Inferior parietal cortex (tissue), 1 donor: Measurements from ENCODE around the gene NXPE2.
"Not testable (repeated sequence)": the region's sequence is repeated elsewhere in the genome, so short reads cannot be mapped to it uniquely, and the experiment has no call there.

Source experiments
- DNase-seq: peaks from one replicate; pipeline ENCODE4 v3.0.0-alpha.2; 2016; ENCODE audit errors: extremely low spot score

The NXPE2 gene

DNA sequence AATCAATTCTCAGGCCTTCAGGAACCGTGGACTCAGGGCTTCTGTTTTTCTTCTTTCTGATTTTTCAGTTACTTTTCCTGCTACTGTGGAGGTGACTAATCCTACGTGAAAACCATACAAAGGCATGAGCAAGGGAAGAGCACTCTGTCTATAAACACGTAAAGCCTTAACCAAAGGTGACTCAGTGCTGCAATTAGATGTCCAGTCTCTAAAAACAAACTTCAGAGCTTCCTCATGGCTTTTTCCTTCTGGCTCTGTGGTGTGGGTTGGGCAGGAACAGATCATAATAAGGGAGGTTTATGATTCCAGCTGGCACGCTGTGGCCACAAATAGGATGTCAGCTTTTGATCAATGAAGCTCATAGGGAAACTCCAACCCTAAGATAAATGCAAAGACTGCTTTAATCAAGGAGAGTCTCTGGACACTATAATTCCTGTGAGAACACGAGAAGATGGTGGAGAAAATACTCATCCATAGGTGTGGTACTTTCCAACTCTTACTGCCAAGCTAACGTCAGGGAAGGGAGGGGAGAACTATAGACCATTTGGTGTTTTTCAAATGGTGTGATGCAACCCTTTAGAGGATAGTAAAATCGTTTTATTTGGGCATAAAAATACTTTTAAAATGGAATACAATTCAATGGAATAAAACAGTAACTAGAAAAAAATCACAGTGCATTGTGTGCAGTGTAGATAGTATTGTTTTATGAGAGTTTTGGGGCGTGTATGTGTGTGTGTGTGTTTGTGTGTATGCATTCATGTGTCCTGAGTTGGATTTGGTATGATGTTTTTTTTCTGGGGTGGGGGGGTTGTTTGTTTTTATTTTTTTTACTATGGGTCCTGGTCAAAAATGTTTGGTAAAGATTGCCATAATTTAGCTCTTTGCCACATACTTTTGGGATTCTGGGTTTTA is at the start of gene NXPE2:
Gene NXPE2, plus strand, starts transcription at position 403 of the 912 bp plus-strand sequence. Its CDS starts 49 bp downstream, at position 452.
- no peak for DNase-seq

DNA sequence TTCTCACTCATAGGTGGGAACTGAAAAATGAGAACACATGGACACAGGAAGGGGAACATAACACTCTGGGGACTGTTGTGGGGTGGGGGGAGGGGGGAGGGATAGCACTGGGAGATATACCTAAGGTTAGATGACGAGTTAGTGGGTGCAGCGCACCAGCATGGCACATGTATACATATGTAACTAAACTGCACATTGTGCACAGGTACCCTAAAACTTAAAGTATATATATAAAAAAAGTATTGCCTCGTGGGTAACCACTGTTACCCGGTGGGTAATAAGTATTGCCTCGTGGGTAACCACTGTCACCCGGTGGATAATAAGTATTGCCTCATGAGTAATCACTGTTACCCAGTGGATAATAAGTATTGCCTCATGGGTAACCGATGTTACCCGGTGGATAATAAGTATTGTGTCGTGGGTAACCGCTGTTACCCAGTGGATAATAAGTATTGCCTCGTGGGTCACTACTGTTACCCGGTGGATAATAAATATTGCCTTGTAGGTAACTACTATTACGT is 46.8 kb upstream of the NXPE2 start:
- not testable (repeated sequence) for DNase-seq

DNA sequence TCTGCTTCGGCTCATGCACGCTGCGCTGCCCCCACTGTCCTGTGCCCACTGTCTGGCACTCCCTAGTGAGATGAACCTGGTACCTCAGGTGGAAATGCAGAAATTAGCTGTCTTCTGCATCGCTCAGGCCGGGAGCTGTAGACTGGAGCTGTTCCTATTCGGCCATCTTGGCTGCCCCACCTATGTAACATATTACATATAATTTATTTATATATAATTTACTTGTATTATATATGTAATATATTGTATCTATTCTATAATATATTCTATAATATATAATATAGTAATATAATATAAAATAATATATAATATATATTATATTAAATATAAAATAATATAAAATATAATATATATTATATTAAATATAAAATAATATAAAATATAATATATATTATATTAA is 38.9 kb upstream of the NXPE2 start:
- DNase-seq, result not testable (repeated sequence)

DNA sequence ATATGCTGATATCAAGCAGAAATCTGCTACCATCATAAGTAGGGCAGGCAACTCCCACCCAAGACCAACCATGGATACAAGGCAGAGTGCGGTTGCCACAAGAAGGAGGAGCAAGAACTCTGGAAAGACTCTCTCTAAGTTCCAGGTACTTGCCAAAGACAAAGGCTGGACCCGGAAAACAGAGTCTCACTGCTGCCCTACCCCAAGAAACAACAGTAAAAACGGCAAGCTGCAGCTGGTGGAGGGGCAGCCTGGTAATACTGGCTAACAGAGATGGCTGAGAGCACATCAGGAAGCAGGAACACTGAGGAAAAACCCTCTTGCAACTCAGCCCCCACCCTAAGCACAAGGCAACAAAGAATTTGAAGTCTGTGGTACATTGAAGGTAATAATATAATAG is 27.7 kb upstream of the NXPE2 start:
- DNase-seq, result no peak

GRCh38 chr11:114651145-114651718 is 27.1 kb upstream of the NXPE2 start:
- DNase-seq, result no peak

GRCh38 chr11:114653148-114653547 is 25.2 kb upstream of the NXPE2 start:
- no peak for DNase-seq

- DNase-seq, result no peak
These were observed 13.7 kb upstream of the NXPE2 start for GRCh38 chr11:114664641-114665040.

GRCh38 chr11:114666760-114667159 is 11.6 kb upstream of the NXPE2 start:
- DNase-seq, result no peak

GRCh38 chr11:114668109-114668508 is 10.2 kb upstream of the NXPE2 start:
- no peak for DNase-seq

DNA sequence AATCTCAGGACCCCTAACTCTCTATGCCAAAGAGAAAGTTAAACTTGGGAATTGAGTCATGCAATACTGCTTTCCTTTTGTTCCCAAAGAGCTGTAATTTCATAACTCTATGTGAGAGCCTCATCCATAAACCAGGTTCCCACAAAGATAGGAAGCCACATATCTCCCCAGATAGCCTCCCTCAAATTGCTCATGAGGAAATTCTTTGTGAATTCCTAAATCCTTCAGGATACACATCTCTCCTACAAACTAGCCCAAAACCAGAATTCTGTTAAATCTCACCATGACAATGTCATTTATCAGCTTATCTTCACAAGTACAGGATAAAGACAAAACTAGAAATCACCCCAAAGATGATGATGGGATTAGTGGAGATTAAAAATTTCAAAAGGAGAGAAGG is 4.7 kb upstream of the NXPE2 start:
- DNase-seq, result no peak

GRCh38 chr11:114679505-114679904 is 1.2 kb downstream of the NXPE2 start:
- no peak for DNase-seq

DNA sequence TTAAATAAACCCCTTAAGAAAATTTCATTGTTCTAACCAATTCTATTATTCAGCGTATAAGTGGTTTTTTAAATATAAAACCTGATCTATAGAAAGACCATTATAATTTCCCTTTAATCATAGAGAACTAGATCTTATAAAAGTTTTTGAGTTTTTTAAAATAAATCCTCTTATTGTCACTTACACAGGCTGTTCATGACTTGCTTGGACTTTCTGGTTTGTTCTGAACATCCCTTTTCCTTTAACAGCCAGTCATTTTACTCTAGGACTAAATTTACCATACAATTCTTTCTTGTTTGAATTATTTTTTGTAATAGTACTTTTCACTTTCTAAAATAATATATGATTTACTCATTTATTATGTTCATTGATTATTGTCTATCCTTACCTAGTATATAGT is 4.7 kb downstream of the NXPE2 start:
- no peak for DNase-seq

DNA sequence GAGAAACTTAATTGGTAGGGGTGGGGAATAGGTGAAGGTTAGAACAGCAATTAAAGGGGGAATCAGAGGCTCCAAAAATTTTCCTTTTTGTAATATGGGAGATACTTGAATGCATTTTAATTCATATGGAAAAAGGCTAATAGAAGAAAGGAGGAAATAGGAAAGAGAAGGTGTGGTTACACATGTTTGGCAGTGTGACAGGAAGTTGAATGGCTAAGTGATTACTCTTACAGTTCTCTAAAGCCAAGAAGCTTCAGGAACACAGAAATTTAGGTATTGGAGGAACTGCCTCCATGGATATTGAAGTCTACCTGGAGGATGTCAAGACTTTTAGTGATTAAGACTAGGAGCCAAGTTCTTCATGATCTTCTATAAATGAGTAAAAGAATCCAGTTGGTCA is 6.3 kb downstream of the NXPE2 start:
- DNase-seq, result no peak

- no peak for DNase-seq
These were observed 6.8 kb downstream of the NXPE2 start for GRCh38 chr11:114685097-114685496.

DNA sequence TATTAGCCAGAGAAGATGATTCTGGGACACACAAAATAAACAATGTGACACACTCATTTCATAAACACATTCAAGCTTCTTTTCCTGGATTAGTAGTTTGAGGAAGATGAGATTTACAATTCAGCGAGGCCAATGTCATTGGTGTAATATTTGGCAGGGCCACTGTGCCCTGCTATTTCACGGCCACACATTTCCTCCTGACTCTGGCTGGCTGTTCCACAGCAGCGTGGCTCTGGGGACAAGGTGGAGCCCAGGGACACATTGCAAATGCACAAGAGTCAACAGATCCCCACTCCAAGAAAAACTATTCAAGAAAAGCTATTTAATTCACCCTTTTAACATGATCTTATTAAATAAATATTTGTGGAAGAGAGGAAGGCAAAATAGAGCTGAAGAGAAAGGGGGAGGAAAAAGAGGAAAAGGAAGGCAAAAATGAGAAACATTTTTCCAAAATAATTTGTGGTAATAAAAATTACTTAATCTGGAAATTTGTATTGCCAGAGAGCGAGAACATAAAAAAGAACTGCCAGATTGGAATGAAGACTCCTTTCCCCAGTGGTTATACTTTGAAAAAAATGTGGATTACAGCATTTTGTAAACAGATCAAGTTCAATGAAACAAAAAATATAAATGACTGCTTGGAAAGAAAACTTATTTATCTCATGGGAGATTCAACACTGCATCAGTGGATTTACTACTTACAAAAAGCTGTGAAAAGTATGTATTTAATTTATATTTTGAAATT is 27.1 kb downstream of the NXPE2 start:
- no peak for DNase-seq

- DNase-seq, result no peak
These were observed 31.6 kb downstream of the NXPE2 start for GRCh38 chr11:114709960-114710359.

DNA sequence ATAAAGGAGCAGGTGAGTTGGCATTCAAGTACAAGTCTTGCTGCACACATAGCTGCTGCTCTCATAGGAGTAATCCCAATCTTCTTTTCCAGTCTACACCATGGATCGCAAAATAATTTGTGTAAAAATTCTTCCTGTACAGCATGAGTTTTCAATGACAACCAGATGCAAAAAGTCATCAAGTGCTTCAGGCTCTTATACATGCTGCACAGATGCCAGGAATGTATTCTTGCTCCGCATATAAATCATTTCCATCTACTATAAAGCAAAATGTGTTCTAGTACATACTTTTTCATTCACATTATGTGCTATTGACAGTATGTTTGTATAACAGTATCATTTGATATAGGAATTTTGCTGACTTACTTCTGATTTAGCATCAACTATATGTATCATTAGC is 35.4 kb downstream of the NXPE2 start:
- DNase-seq, result no peak

- DNase-seq, result no peak
These were observed 41.2 kb downstream of the NXPE2 start for GRCh38 chr11:114719562-114719961.

DNA sequence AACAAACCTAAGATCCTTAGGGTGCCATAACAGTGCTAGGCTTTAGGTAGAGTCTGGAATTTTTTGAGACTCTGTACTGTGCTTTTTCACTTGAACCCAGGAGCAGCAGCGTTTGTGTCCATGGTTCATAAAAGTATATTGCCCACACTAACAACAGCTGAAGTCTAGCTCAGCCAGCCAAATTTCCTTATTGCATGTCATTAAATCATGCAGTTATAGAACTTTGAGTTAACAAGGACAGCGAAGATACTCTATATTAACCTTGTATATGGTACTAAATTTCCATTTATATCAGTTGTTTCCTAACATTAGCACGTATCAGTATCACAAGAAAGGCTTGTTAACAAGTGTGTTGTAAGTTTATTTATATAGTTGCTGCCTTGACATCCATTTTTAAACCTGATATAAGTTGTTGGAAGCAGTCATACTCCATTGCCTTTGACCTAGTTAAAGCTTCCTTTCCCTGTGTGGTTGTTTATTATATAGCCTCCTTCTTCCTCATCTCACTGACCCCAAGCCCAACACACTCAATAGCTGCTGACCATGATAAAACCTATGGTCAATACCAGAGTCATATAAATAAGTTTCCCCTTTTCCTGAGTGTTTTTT is 46.7 kb downstream of the NXPE2 start:
- DNase-seq, result no peak

DNA sequence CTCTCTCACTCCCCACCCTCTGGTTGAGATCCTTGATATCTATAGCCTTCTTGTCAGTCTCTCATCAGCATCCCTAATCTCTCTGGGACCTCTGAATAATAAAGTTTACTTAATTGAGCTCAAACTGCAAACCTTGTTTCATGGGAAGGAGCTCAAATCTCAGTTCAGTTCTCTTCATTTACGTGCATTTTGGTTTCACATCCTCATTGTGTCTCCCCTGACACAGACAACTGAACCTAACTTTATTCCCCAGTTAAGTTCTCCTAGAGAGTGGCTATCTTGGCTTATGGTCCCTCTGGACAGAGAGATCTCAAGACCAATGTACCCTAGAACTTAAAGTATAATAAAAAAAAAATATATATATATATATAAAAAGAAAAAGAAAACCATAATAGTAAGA is 47.3 kb downstream of the NXPE2 start:
- DNase-seq, result no peak

DNA sequence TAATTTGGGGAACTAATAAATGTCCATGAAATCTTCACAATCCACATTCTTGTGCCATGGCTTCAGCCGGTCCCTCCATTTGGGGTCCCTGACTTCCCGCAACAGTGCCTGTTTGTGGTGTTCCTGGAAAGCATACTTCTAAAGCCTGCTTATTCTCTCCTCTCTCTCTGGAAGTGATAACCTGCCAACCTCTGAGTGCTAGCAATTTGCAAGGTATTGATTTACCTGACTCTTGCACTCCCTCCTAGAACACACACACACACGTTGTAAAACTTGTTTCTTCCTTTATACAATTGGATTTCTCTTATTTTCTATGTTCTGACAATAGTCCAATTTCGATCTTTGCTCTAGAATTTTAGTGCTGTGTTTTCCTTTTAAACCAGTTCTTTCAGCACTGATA is 58.5 kb downstream of the NXPE2 start:
- no peak for DNase-seq

GRCh38 chr11:114738954-114739353 is 60.6 kb downstream of the NXPE2 start:
- peak; percentile 46 for DNase-seq
